ENCODE results near the gene LHX3.

The LHX3 gene

GRCh38 chr9:136173648-136174290 is 31.2 kb downstream of the LHX3 start:
- DNase-seq (ENCODE audit: low read depth), result no peak
- H3K4me3 ChIP-seq (ENCODE audit: low read depth, low read length), result no peak overlapping the region
- TF ChIP-seq POLR2A (IDR thresholded peaks at IDR 0.05; ENCODE audit: extremely low read depth, insufficient read length) (no peak), CTCF (IDR thresholded peaks at IDR 0.05; ENCODE audit: low read depth, low read length) (no peak), MYC (IDR thresholded peaks at IDR 0.05; ENCODE audit: low read depth, low read length) (no peak)
- TF ChIP-seq, protein P1, sequence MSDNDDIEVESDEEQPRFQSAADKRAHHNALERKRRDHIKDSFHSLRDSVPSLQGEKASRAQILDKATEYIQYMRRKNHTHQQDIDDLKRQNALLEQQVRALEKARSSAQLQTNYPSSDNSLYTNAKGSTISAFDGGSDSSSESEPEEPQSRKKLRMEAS (IDR thresholded peaks at IDR 0.05; ENCODE audit: low read depth, low read length), result no peak

GRCh38 chr9:136172412-136173079 is 32.4 kb downstream of the LHX3 start:
- DNase-seq (ENCODE audit: low read depth), result no peak
- H3K4me3 ChIP-seq (ENCODE audit: low read depth, low read length), result no peak overlapping the region
- TF ChIP-seq MYC (IDR thresholded peaks at IDR 0.05; ENCODE audit: low read depth, low read length), result no peak
- TF ChIP-seq CTCF (IDR thresholded peaks at IDR 0.05; ENCODE audit: low read depth, low read length), result no peak
- TF ChIP-seq, protein P1 (IDR thresholded peaks at IDR 0.05; ENCODE audit: low read depth, low read length), result no peak
- TF ChIP-seq POLR2A (IDR thresholded peaks at IDR 0.05; ENCODE audit: extremely low read depth, insufficient read length), result no peak

GRCh38 chr9:136171801-136172411 is 33.0 kb downstream of the LHX3 start:
- TF ChIP-seq CTCF (IDR thresholded peaks at IDR 0.05; ENCODE audit: low read depth, low read length) (no peak), POLR2A (IDR thresholded peaks at IDR 0.05; ENCODE audit: extremely low read depth, insufficient read length) (no peak), MYC (IDR thresholded peaks at IDR 0.05; ENCODE audit: low read depth, low read length) (no peak)
- TF ChIP-seq, protein P1 (IDR thresholded peaks at IDR 0.05; ENCODE audit: low read depth, low read length), result no peak
- H3K4me3 ChIP-seq (ENCODE audit: low read depth, low read length), result no peak overlapping the region
- DNase-seq (ENCODE audit: low read depth), result no peak

- TF ChIP-seq POLR2A (IDR thresholded peaks at IDR 0.05; ENCODE audit: extremely low read depth, insufficient read length) (no peak), CTCF (IDR thresholded peaks at IDR 0.05; ENCODE audit: low read depth, low read length) (no peak), MYC (IDR thresholded peaks at IDR 0.05; ENCODE audit: low read depth, low read length) (no peak)
- TF ChIP-seq, protein P1 (IDR thresholded peaks at IDR 0.05; ENCODE audit: low read depth, low read length), result no peak
- no peak overlapping the region for H3K4me3 ChIP-seq (ENCODE audit: low read depth, low read length)
- no peak for DNase-seq (ENCODE audit: low read depth)
These were observed 33.7 kb downstream of the LHX3 start for GRCh38 chr9:136171009-136171800.

DNA sequence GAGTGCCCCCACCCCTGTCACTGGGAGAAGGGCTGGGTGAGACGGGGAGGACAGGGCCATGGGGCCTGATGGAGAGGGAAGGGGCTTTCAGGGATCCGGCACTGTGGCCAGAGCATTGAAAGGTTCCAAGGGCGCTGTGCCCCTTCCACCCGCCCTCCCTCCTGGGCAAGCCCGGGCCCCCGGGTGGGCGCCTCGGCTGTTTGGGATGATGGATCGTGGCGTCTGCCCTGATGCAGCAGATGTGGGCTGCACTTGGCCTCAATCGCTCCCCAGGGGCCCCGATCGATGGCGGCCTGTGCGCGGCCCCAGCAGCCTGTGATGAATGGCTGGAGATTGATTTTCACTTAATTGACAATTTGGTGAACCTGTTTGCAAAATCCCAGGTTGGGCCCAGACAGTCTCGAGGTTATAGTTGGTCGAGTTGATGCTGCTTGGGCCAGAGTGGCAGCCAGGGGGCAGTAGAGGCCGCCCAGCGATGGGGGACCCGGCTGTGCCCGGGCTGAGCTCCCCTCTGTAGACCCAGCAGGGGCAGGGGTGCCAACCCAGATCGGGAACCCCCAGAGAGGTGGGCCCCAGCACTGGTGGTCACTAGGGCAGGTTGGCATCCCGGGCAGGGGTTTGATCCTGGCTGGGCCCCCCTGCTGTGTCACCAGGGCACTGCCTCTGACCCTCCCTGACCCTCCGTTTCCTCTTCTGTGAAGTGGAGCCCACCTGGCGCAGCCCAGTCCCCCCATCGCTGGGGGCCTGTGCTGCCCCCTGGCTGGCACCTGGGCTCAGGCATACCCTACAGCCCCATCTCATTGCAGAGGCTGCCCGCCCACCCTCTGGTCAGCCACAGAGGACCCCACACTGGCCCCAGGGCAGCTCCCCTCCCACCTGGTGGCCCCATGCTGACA is 34.7 kb downstream of the LHX3 start:
- peak; percentile 45 for DNase-seq (ENCODE audit: low read depth)
- no peak overlapping the region for H3K4me3 ChIP-seq (ENCODE audit: low read depth, low read length)
- TF ChIP-seq CTCF (IDR thresholded peaks at IDR 0.05; ENCODE audit: low read depth, low read length) (peak; percentile 83), MYC (IDR thresholded peaks at IDR 0.05; ENCODE audit: low read depth, low read length) (no peak), POLR2A (IDR thresholded peaks at IDR 0.05; ENCODE audit: extremely low read depth, insufficient read length) (no peak)
- TF ChIP-seq, protein P1 (IDR thresholded peaks at IDR 0.05; ENCODE audit: low read depth, low read length), result no peak

Measured in NB4 (cell line).